Limb (tissue), 2 donors: Measurements from ENCODE around the gene SPEG.

Experiments
- DNase-seq, 2 donors: peaks; one replicate each; pipeline ENCODE4 v3.0.0-alpha.2; 2016; ENCODE audit errors: extremely low spot score in 2 of 2

Gene SPEG

GRCh38 chr2:219423652-219424377, 10.8 kb upstream of the SPEG start:
- peak in 1 of 2 donors; percentile 30 for DNase-seq

- DNase-seq: no peak
Observed at GRCh38 chr2:219425238-219426067, 9.2 kb upstream of the SPEG start.

- DNase-seq: no peak
Observed at GRCh38 chr2:219426068-219426443, 8.6 kb upstream of the SPEG start.

GRCh38 chr2:219426534-219427136, 8.0 kb upstream of the SPEG start:
- DNase-seq: no peak

GRCh38 chr2:219428469-219428868, 6.2 kb upstream of the SPEG start:
- no peak for DNase-seq

GRCh38 chr2:219429958-219430606, 4.6 kb upstream of the SPEG start:
- DNase-seq: no peak

GRCh38 chr2:219430633-219431615, 3.7 kb upstream of the SPEG start:
- peak in 1 of 2 donors; percentile 45 for DNase-seq

GRCh38 chr2:219433666-219434467, 776 bp upstream of the SPEG start:
- DNase-seq: no peak

GRCh38 chr2:219434468-219434717, 250 bp upstream of the SPEG start:
- peak in 1 of 2 donors; percentile 58 for DNase-seq

- no peak for DNase-seq
Observed at GRCh38 chr2:219435701-219436100, 1.1 kb downstream of the SPEG start.

GRCh38 chr2:219436491-219436890, 1.8 kb downstream of the SPEG start:
- DNase-seq: no peak

- no peak for DNase-seq
Observed at GRCh38 chr2:219437141-219437540, 2.5 kb downstream of the SPEG start.

- no peak for DNase-seq
Observed at GRCh38 chr2:219437690-219438206, 3.1 kb downstream of the SPEG start.

- no peak for DNase-seq
Observed at GRCh38 chr2:219438453-219438852, 3.8 kb downstream of the SPEG start.

GRCh38 chr2:219439506-219439905, 4.9 kb downstream of the SPEG start:
- peak; percentile 58 to 69 for DNase-seq

GRCh38 chr2:219440388-219441256, 6.0 kb downstream of the SPEG start:
- no peak for DNase-seq

GRCh38 chr2:219441451-219442255, 7.0 kb downstream of the SPEG start:
- DNase-seq: peak in 1 of 2 donors; percentile 84
